ENCODE measurements around the gene EEPD1. TPM values are rescaled to one million over a fixed set of nuclear protein-coding genes. Genes with fewer than 3 reads are reported as not detected.

EEPD1 gene
- total RNA-seq, 1 experiment from 2014 or later, result 5.0 TPM

GRCh38 chr7:36272567-36273269, 119.7 kb downstream of the EEPD1 start:
- no peaks in the 10 kb centered on the region; a peak in 1 of 7 replicates for H3K36me3 Mint-ChIP-seq (ENCODE audit: insufficient read depth in 1 of 3, low read depth in 3 of 3)
- no peak overlapping the region for H2BK5ac ChIP-seq (ENCODE audit: insufficient read length, low read length)

More at GRCh38 chr7:36272567-36273269, 119.7 kb downstream of the EEPD1 start:
- peaks cover 12% of the 10 kb centered on the region; the same call in 1 of the 2 replicates for H3K4me1 ChIP-seq (ENCODE audit: insufficient read depth, low read length)
- no peak overlapping the region for H4K91ac ChIP-seq (ENCODE audit: insufficient read length, low read depth, low read length)
- no peak overlapping the region for H3K9ac ChIP-seq (ENCODE audit: extremely low read depth, insufficient read length, low read length)
- no peak overlapping the region for H2BK15ac ChIP-seq (ENCODE audit: low read depth, low read length)
- H3K27ac Mint-ChIP-seq, result no peak overlapping the region
- no peaks in the 10 kb centered on the region for H3K79me2 ChIP-seq (ENCODE audit: insufficient read depth, low read length)
- H4K8ac ChIP-seq (replicated peaks; ENCODE audit: insufficient read length, low read depth, low read length), result no peak overlapping the region
- peaks cover 41 to 47% of the 10 kb centered on the region in 2 experiments for H3K4me1 Mint-ChIP-seq
- WGBS (ENCODE audit: extremely low coverage, insufficient read length, low lambda C conversion rate), result no CpG with 5 or more reads among the region's 15 CpGs
- no peaks in the 10 kb centered on the region for H3K9me3 ChIP-seq (ENCODE audit: control insufficient read depth, low read depth, low read length)
- H3K27me3 Mint-ChIP-seq (ENCODE audit: low read depth), result no peaks in the 10 kb centered on the region
- H2BK12ac ChIP-seq (ENCODE audit: insufficient read length, low read depth, low read length), result no peak overlapping the region
- no peak overlapping the region for H3K56ac ChIP-seq (ENCODE audit: insufficient read length, low read depth, low read length)
- no peak overlapping the region for H3K14ac ChIP-seq (ENCODE audit: insufficient read depth, low read length)
- no peak overlapping the region for H4K5ac ChIP-seq (ENCODE audit: insufficient read length, low read depth, low read length)
- H3K4me3 Mint-ChIP-seq, result no peak overlapping the region
- no peaks in the 10 kb centered on the region for H3K23me2 ChIP-seq (ENCODE audit: insufficient read length, low read depth, low read length, poor library complexity, severe bottlenecking)
- DNase-seq, result no peak
- no peak overlapping the region for H3T11ph ChIP-seq (ENCODE audit: low read length)
- no peak for TF ChIP-seq CTCF (conservative IDR thresholded peaks at IDR 0.05)
- no peaks in the 10 kb centered on the region for H3K79me1 ChIP-seq (ENCODE audit: insufficient read depth, low read depth, low read length, poor library complexity, severe bottlenecking)
- H4K20me1 ChIP-seq (ENCODE audit: control insufficient read depth, insufficient read depth, insufficient read length), result no peaks in the 10 kb centered on the region
- no peak overlapping the region for H2AFZ ChIP-seq (ENCODE audit: low read length)
- H3K9me3 Mint-ChIP-seq, result no peaks in the 10 kb centered on the region
- H3K4me2 ChIP-seq (ENCODE audit: insufficient read depth, insufficient read length, low read length), result no peak overlapping the region
- H3K27me3 ChIP-seq (ENCODE audit: insufficient read depth, low read length), result no peaks in the 10 kb centered on the region
- no peak overlapping the region for H3K4ac ChIP-seq (ENCODE audit: low read depth, low read length)
- H2BK20ac ChIP-seq (ENCODE audit: low read depth, low read length, poor library complexity, severe bottlenecking), result no peak overlapping the region
- no peak overlapping the region for H2BK120ac ChIP-seq (ENCODE audit: low read depth, low read length, poor library complexity, severe bottlenecking)
- H3K18ac ChIP-seq (ENCODE audit: insufficient read length, low read depth, low read length), result no peak overlapping the region
- no peak overlapping the region for H2AK5ac ChIP-seq (ENCODE audit: insufficient read length, low read length)
- no peak overlapping the region for H3K27ac ChIP-seq (ENCODE audit: insufficient read length, low read depth, low read length)
- no peak overlapping the region for H3K23ac ChIP-seq (ENCODE audit: insufficient read length, low read depth, low read length)

Measured in H9 (cell line).